Trophoblast cell (in vitro differentiated cells and primary cell): ENCODE results near the gene DGCR2.

ENCODE experiments used
- DNase-seq, 2 donors: peaks; one replicate each; pipeline ENCODE4 v3.0.0-alpha.2; 2016
- H2AFZ ChIP-seq: 2 replicates; pipeline ENCODE4 v1.6.1; 2013; ENCODE audit warnings: low read length, moderate library complexity, mild to moderate bottlenecking; ENCODE audit not compliant: insufficient read depth, poor library complexity
- H2AK5ac ChIP-seq: 2 replicates; pipeline ENCODE4 v1.6.1; 2013; ENCODE audit warnings: mild to moderate bottlenecking, low read length
- H2BK120ac ChIP-seq: 2 replicates; pipeline ENCODE4 v1.6.1; 2013; ENCODE audit warnings: low read length, mild to moderate bottlenecking, moderate library complexity; ENCODE audit not compliant: insufficient read depth, poor library complexity
- H2BK12ac ChIP-seq: 2 replicates; pipeline ENCODE4 v1.6.1; 2013; ENCODE audit warnings: mild to moderate bottlenecking, low read length, moderate library complexity
- H2BK5ac ChIP-seq: 2 replicates; pipeline ENCODE4 v1.6.1; 2013; ENCODE audit warnings: low read length, low read depth, moderate library complexity, mild to moderate bottlenecking; ENCODE audit not compliant: poor library complexity
- H3K14ac ChIP-seq: 2 replicates; pipeline ENCODE4 v1.6.1; 2013; ENCODE audit warnings: mild to moderate bottlenecking, low read length
- H3K18ac ChIP-seq: 2 replicates; pipeline ENCODE4 v1.6.1; 2013; ENCODE audit warnings: mild to moderate bottlenecking, low read length
- H3K23ac ChIP-seq: 2 replicates; pipeline ENCODE4 v1.6.1; 2013; ENCODE audit warnings: low read length
- H3K27ac ChIP-seq: 2 replicates; pipeline ENCODE4 v1.5.1; 2013; ENCODE audit warnings: low read depth, mild to moderate bottlenecking, inconsistent platforms, low read length, moderate library complexity
- H3K27me3 ChIP-seq: 2 replicates; pipeline ENCODE4 v1.6.1; 2013; ENCODE audit warnings: inconsistent platforms, mild to moderate bottlenecking, low read length, moderate library complexity; ENCODE audit not compliant: insufficient read depth
- H3K36me3 ChIP-seq, 2 experiments: 1 replicate in 1 of 2; 2 replicates in 1 of 2; pipeline ENCODE4 v1.6.1; 2013; ENCODE audit warnings: low read length in 2 of 2, mild to moderate bottlenecking in 2 of 2, moderate library complexity in 1 of 2; ENCODE audit not compliant: insufficient read depth in 2 of 2, control insufficient read depth in 1 of 2
- H3K4ac ChIP-seq: 2 replicates; pipeline ENCODE4 v1.6.1; 2013; ENCODE audit warnings: low read depth, mild to moderate bottlenecking, low read length, moderate library complexity
- H3K4me1 ChIP-seq, 2 experiments: 1 replicate in 1 of 2; 2 replicates in 1 of 2; pipeline ENCODE4 v1.6.1; 2013; ENCODE audit warnings: low read length in 2 of 2, mild to moderate bottlenecking in 2 of 2, moderate library complexity in 1 of 2; ENCODE audit not compliant: insufficient read depth in 2 of 2, control insufficient read depth in 1 of 2
- H3K4me2 ChIP-seq: 2 replicates; pipeline ENCODE4 v1.6.1; 2013; ENCODE audit warnings: inconsistent platforms, mild to moderate bottlenecking, low read length, moderate library complexity
- H3K4me3 ChIP-seq: 2 replicates; pipeline ENCODE4 v1.5.1; 2013; ENCODE audit warnings: mild to moderate bottlenecking, low read depth, low read length, inconsistent platforms
- H3K79me1 ChIP-seq: one replicate; pipeline ENCODE4 v1.6.1; 2013; ENCODE audit warnings: low read length
- H3K79me2 ChIP-seq: 2 replicates; pipeline ENCODE4 v1.6.1; 2013; ENCODE audit warnings: low read length, mild to moderate bottlenecking; ENCODE audit not compliant: control insufficient read depth, insufficient read depth, poor library complexity
- H3K9ac ChIP-seq: 2 replicates; pipeline ENCODE4 v1.6.1; 2013; ENCODE audit warnings: mild to moderate bottlenecking, low read length
- H3K9me3 ChIP-seq: 2 replicates; pipeline ENCODE4 v1.6.1; 2013; ENCODE audit warnings: low read depth, mild to moderate bottlenecking, control low read depth, inconsistent platforms, low read length; ENCODE audit not compliant: insufficient read depth
- H4K12ac ChIP-seq: 2 replicates; pipeline ENCODE4 v1.6.1; 2013; ENCODE audit warnings: low read depth, mild to moderate bottlenecking, low read length, moderate library complexity
- H4K8ac ChIP-seq: 2 replicates; pipeline ENCODE4 v1.6.1; 2013; ENCODE audit warnings: low read depth, mild to moderate bottlenecking, low read length, moderate library complexity
- H4K91ac ChIP-seq: one replicate; pipeline ENCODE4 v1.6.1; 2013; ENCODE audit warnings: low read depth, mild to moderate bottlenecking, low read length, moderate library complexity
- WGBS: extraction: QIAGEN DNeasy Blood & Tissue Kit; methylation state at CpG from one replicate; pipeline ENCODE4 v1.1.7; 2013; ENCODE audit warnings: missing lambda C conversion rate; ENCODE audit not compliant: insufficient read length, insufficient coverage; ENCODE audit errors: extremely low coverage; 5-methylcytosine and 5-hydroxymethylcytosine counted together

The DGCR2 gene

DNA sequence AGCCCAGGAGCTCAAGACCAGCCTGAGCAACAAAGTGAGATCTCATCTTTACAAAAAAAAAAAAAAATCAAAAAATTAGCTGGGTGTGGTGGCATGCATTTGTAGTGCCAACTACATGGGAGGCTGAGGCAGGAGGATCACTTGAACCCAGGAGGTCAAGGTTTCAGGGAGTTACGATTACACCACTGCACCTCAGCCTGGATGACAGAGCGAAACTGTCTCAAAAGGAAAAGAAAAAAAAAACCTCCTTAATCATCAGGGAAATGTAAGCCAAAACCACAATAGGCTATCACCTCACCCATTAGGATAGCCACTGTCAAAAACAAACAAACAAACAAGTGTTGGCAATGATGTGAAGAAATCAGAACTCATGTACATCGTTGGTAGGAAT is 13.4 kb downstream of the DGCR2 start:
- H2AK5ac ChIP-seq, result no peak overlapping the region
- no peak overlapping the region for H2BK120ac ChIP-seq
- H3K9ac ChIP-seq, result no peak overlapping the region
- H4K91ac ChIP-seq, result no peak overlapping the region
- H4K12ac ChIP-seq, result no peak overlapping the region
- no peaks in the 10 kb centered on the region for H3K79me1 ChIP-seq
- no peak overlapping the region for H2BK12ac ChIP-seq
- peaks cover 16% of the 10 kb centered on the region for H3K79me2 ChIP-seq
- H3K27me3 ChIP-seq, result no peaks in the 10 kb centered on the region
- H3K36me3 ChIP-seq, result peaks cover 0 to 2% of the 10 kb centered on the region in 2 experiments
- no peak overlapping the region for H2BK5ac ChIP-seq
- H3K27ac ChIP-seq, result no peak overlapping the region
- H3K23ac ChIP-seq, result no peak overlapping the region
- no peak for DNase-seq
- H3K9me3 ChIP-seq, result no peaks in the 10 kb centered on the region
- no peak overlapping the region for H3K14ac ChIP-seq
- H4K8ac ChIP-seq, result no peak overlapping the region
- no peak overlapping the region for H3K18ac ChIP-seq
- H3K4me2 ChIP-seq, result no peak overlapping the region
- no peak overlapping the region for H2AFZ ChIP-seq
- H3K4ac ChIP-seq, result peak overlapping the region; percentile 71
- no peaks in the 10 kb centered on the region for H3K4me1 ChIP-seq
- no CpG with 5 or more reads among the region's 3 CpGs for WGBS
- no peak overlapping the region for H3K4me3 ChIP-seq

DNA sequence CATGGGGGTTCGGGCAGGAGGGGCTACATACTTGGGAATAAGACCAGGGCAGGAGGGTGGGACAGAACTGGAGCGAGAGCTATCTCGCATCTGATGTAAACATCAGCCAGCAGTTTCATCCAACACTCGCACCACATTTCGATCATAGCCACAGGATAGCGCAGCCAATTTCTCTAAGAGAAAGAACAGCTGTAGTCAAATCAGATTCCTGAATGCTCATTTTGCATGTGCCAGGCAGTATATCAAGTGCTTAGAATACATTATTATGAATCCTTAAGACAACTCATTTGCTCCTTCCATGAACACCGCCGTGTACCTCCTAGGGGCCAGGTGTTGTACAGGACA is 14.5 kb downstream of the DGCR2 start:
- Histone ChIP-seq H3K79me2 (peaks cover 16% of the 10 kb centered on the region), H2BK5ac (no peak overlapping the region), H3K23ac (no peak overlapping the region), H3K4me1 (no peaks in the 10 kb centered on the region), H3K14ac (no peak overlapping the region), H3K18ac (no peak overlapping the region), H4K8ac (no peak overlapping the region), H2AFZ (no peak overlapping the region), H4K12ac (no peak overlapping the region), H3K4ac (peak overlapping the region; percentile 22), H3K4me2 (no peak overlapping the region), H3K27me3 (no peaks in the 10 kb centered on the region), H3K9ac (no peak overlapping the region), H3K27ac (no peak overlapping the region), H3K36me3 (peaks cover 0 to 2% of the 10 kb centered on the region in 2 experiments), H4K91ac (no peak overlapping the region), H3K9me3 (no peaks in the 10 kb centered on the region), H2AK5ac (no peak overlapping the region), H2BK12ac (no peak overlapping the region), H3K79me1 (no peaks in the 10 kb centered on the region), H2BK120ac (no peak overlapping the region), H3K4me3 (no peak overlapping the region)
- WGBS, result no CpG with 5 or more reads among the region's 8 CpGs
- no peak for DNase-seq

DNA sequence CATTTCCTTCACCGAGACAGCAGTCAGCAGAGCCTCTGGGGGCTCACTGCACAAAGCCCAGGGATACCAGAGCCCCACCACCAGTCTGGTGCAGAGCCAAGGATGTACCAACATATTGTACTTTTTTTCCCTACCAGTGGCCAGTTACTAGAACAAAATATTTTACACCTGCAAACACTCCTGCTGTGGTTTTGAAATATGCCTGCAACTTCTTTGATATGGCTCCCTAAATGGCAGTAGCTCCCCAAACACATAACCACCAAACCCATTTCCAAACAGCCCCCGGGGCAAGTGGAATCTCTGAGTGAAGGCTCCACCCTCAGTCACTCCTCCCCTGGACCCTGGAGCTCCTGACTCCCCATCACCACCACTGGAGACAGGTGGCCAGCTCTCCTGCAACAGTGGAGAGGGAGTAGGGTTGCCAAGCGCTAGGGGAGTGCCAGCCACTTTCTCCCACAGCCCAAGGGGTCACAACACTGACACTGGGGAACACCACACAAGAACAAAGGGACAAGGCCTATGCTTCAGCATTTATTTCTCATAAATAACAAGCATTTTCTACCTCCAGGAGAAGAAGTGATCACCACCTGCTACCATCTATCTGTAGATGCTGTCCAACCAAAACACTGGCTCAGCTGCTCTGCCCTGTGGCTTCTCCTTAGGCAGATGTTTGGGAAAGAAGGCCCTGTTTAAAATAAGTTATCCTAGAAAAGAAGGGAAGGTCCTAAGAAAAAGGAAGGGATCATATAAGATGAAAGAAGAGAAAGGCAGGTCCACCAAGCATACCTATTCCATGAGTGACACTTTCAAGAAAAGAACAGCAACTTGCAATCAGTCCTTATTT is 15.1 kb downstream of the DGCR2 start:
- no peak overlapping the region for H3K27ac ChIP-seq
- peak overlapping the region; percentile 81 for H3K4ac ChIP-seq
- H3K4me2 ChIP-seq, result no peak overlapping the region
- no peak overlapping the region for H3K4me3 ChIP-seq
- H3K36me3 ChIP-seq, result peaks cover 0 to 2% of the 10 kb centered on the region in 2 experiments
- no peak overlapping the region for H4K12ac ChIP-seq
- H3K79me2 ChIP-seq, result peaks cover 13% of the 10 kb centered on the region
- no peak overlapping the region for H3K18ac ChIP-seq
- no peak overlapping the region for H2BK120ac ChIP-seq
- no peak for DNase-seq
- H4K8ac ChIP-seq, result no peak overlapping the region
- H3K9me3 ChIP-seq, result no peaks in the 10 kb centered on the region
- H3K79me1 ChIP-seq, result no peaks in the 10 kb centered on the region
- WGBS, result no CpG with 5 or more reads among the region's 3 CpGs
- no peak overlapping the region for H2AFZ ChIP-seq
- H3K4me1 ChIP-seq, result no peaks in the 10 kb centered on the region
- no peak overlapping the region for H3K9ac ChIP-seq
- H3K23ac ChIP-seq, result no peak overlapping the region
- H2BK5ac ChIP-seq, result no peak overlapping the region
- no peaks in the 10 kb centered on the region for H3K27me3 ChIP-seq
- no peak overlapping the region for H4K91ac ChIP-seq
- no peak overlapping the region for H3K14ac ChIP-seq
- no peak overlapping the region for H2AK5ac ChIP-seq
- no peak overlapping the region for H2BK12ac ChIP-seq

DNA sequence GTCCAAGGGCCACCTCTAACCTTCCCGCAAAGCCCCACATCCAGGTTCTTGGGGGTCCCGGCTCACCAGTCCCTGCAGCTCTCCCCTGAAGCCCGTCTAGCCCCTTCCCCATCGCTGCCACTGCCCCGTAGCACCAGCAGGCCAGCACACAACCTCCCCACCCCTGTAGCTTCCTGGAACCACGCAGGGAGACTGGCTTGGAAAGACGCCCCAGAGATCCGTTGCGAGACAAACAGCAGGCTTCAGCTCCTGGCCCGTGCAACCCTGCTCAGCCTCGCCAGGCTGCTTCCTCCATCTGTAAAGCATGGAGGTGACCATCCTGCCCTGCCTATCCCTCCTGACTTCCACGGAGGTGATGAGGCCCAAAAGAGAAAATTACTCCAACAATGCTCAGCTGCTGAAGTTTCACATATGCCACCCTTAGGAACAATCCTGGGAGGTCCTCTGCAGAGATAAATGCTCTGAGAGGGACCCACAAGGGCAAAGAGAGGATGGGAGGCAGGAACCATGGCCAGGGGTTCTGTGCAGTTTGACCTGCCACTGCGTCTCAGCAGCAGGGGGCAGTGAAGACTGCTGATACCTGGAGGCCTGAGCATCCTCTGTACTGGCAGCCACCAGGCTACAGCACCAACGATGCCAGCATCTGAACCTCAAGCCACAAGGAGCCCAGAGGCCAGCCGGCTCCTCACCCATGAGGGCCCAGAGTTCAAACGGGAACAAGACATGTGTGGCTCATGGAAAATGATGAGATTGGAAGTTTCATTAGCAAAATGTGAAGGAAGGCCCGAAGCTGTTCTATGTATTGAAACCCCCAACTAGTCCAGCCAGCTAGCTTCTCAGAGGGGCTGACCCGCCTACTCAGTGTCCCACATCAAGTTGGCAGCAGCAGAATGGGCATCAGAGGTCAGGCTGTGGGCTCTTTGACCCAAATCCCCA is 16.1 kb downstream of the DGCR2 start:
- no CpG with 5 or more reads among the region's 18 CpGs for WGBS

More for the DNA sequence above, 16.1 kb downstream of the DGCR2 start:
- Histone ChIP-seq H3K23ac (no peak overlapping the region), H4K12ac (no peak overlapping the region), H3K4me1 (no peaks in the 10 kb centered on the region), H4K91ac (no peak overlapping the region), H3K18ac (no peak overlapping the region), H3K9me3 (no peaks in the 10 kb centered on the region), H3K4me3 (no peak overlapping the region), H3K4ac (peak overlapping the region; percentile 65), H2BK12ac (no peak overlapping the region), H3K79me2 (peaks cover 13% of the 10 kb centered on the region), H4K8ac (no peak overlapping the region), H3K14ac (no peak overlapping the region), H3K4me2 (no peak overlapping the region), H2AK5ac (no peak overlapping the region), H3K36me3 (peaks cover 0 to 2% of the 10 kb centered on the region in 2 experiments), H2BK5ac (no peak overlapping the region), H3K27ac (no peak overlapping the region), H2AFZ (no peak overlapping the region), H3K79me1 (no peaks in the 10 kb centered on the region), H3K9ac (no peak overlapping the region), H2BK120ac (no peak overlapping the region), H3K27me3 (no peaks in the 10 kb centered on the region)
- DNase-seq, result peak in 1 of 2 donors; percentile 15
